GM12872 (cell line): ENCODE measurements around the gene MRRF.

ENCODE experiments used
- CTCF ChIP-seq: IDR thresholded peaks from 3 replicates; pipeline ENCODE4 v1.5.1; 2011; ENCODE audit warnings: low read depth, mild to moderate bottlenecking, low read length, moderate library complexity; ENCODE audit not compliant: insufficient read depth

Gene MRRF

GRCh38 chr9:122264360-122265148 is at the start of gene MRRF, which contains the start of gene RBM18:
Gene MRRF, plus strand, starts transcription at chr9:122264882. Its CDS starts 6,010 bp downstream, at chr9:122270892.
Gene RBM18, minus strand, starts transcription at chr9:122264840. Its CDS starts 3,348 bp downstream, at chr9:122261492.
- no peak for TF ChIP-seq CTCF

- no peak for TF ChIP-seq CTCF
Observed at GRCh38 chr9:122215663-122216062, 49.0 kb upstream of the MRRF start.

GRCh38 chr9:122216138-122216797 is 48.4 kb upstream of the MRRF start:
- TF ChIP-seq CTCF: no peak

GRCh38 chr9:122216798-122217418 is 47.8 kb upstream of the MRRF start:
- TF ChIP-seq CTCF: no peak

GRCh38 chr9:122217640-122218039 is 47.0 kb upstream of the MRRF start:
- TF ChIP-seq CTCF: no peak

GRCh38 chr9:122218071-122218934 is 46.4 kb upstream of the MRRF start:
- TF ChIP-seq CTCF: no peak
